A549 treated with CpdA at 1 μM for 4 hours (cell line): ENCODE measurements around the gene TERT. TPM values are rescaled to one million over a fixed set of nuclear protein-coding genes. Genes with fewer than 3 reads are reported as not detected.

Experiments
- total RNA-seq: library from RNA; stranded (reverse); fragments of 200-300 nt; extraction: Qiagen RNA extraction; gene quantifications from 5 replicates; pipeline ENCODE4 v1.2.3, GENCODE V29; 2022; ENCODE audit warnings: low read depth

TERT gene
- 2.2 to 3.5 TPM (median 2.9 TPM) in 5 replicates for total RNA-seq

GRCh38 chr5:1294835-1295649 lies at the start of gene TERT:
Gene TERT (minus strand): TSS chr5:1295068. CDS start chr5:1294989, 79 bp downstream.

DNA sequence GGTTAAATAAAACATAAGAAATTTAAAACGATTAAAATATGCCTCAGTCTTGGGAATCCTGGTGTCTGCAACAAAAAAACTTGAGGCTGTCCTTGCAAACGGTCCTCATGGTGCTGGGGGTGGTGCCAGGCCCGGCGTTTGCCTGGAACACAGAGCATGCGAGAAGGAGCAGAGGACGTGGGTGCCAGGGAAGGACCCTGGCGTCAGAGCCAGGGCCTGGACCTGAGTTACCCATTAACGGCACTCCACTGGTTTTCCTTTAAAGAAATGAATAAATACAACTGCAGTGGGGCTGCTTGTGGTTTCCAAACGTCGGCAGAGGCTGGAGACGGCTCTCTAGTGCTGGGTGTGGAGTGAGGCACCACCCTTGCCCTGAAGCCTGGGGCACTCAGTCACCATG lies 69.8 kb downstream of the TERT start, which contains the start of gene SLC6A18:
TSS of gene SLC6A18 (plus strand) at position 301 of the 400 bp plus-strand sequence. CDS start at position 398, 97 bp downstream.

Other genes with a start within 250 kb of the TERT start
- gene SLC12A7, start 183.0 kb downstream of the TERT start, total RNA-seq, result 21.5 to 29.4 TPM (median 26.9 TPM) in 5 replicates
- gene SLC6A19, start 93.5 kb downstream of the TERT start, total RNA-seq, result 0.02 TPM in 1 of 5 replicates, not detected in the others
- not detected in 5 replicates for gene SLC6A18, start 69.7 kb downstream of the TERT start, total RNA-seq
- 161 to 184 TPM (median 163 TPM) in 5 replicates for gene CLPTM1L, start 50.0 kb upstream of the TERT start, total RNA-seq
- gene SLC6A3, start 150.4 kb upstream of the TERT start, total RNA-seq, result 0.05 to 0.14 TPM (median 0.08 TPM) in 5 replicates
- gene LPCAT1, start 228.9 kb upstream of the TERT start, total RNA-seq, result 136 to 171 TPM (median 154 TPM) in 5 replicates